Epithelial cell of proximal tubule (primary cell): ENCODE results near the gene CBFB. TPM values are rescaled to one million over a fixed set of nuclear protein-coding genes. Genes with fewer than 3 reads are reported as not detected.

Source experiments
- DNase-seq: peaks from one replicate; pipeline ENCODE4 v3.0.0-alpha.2; 2011; ENCODE audit warnings: low read depth
- H3K4me3 ChIP-seq: 2 replicates; pipeline ENCODE4 v1.5.1; 2011; ENCODE audit warnings: low read depth, mild to moderate bottlenecking, low read length
- CTCF ChIP-seq: conservative IDR thresholded peaks from 2 replicates; pipeline ENCODE4 v1.5.1; 2012; ENCODE audit warnings: low read depth, mild to moderate bottlenecking, low read length
- total RNA-seq: library from RNA; depleted of rRNA; stranded (reverse); fragments of >200 nt; gene quantifications from 2 replicates; pipeline ENCODE4 v1.2.3, GENCODE V29; 2015

CBFB gene
- total RNA-seq, 1 donor from 2014 or later, result 178 TPM

GRCh38 chr16:67142342-67142741, 113.4 kb downstream of the CBFB start:
- H3K4me3 ChIP-seq, result no peak overlapping the region
- no peak for TF ChIP-seq CTCF
- DNase-seq, result no peak

- DNase-seq, result no peak
- no peak for TF ChIP-seq CTCF
- H3K4me3 ChIP-seq, result no peak overlapping the region
Observed at GRCh38 chr16:67144943-67145342, 116.0 kb downstream of the CBFB start.

DNA sequence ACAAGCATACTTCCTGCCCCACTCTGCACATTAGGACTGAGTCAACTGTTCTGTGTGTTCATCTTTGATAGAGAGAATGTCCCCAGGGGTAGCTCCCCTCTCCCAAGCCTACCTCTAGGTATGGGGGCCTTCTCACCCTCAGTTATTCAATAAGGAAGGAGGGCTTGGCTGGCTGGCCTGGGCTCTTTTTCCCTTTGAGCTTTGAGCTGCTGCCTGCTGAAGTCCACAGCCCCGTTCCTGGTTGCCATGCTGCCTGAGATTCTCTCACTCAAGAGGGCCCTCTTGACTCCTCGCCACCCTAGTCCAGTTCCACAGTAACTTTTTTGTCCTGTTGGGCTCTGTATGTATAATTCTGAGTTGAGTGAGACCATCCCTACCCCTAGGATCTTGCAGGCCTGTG, 116.8 kb downstream of the CBFB start:
- H3K4me3 ChIP-seq, result no peak overlapping the region
- TF ChIP-seq CTCF, result no peak
- no peak for DNase-seq

DNA sequence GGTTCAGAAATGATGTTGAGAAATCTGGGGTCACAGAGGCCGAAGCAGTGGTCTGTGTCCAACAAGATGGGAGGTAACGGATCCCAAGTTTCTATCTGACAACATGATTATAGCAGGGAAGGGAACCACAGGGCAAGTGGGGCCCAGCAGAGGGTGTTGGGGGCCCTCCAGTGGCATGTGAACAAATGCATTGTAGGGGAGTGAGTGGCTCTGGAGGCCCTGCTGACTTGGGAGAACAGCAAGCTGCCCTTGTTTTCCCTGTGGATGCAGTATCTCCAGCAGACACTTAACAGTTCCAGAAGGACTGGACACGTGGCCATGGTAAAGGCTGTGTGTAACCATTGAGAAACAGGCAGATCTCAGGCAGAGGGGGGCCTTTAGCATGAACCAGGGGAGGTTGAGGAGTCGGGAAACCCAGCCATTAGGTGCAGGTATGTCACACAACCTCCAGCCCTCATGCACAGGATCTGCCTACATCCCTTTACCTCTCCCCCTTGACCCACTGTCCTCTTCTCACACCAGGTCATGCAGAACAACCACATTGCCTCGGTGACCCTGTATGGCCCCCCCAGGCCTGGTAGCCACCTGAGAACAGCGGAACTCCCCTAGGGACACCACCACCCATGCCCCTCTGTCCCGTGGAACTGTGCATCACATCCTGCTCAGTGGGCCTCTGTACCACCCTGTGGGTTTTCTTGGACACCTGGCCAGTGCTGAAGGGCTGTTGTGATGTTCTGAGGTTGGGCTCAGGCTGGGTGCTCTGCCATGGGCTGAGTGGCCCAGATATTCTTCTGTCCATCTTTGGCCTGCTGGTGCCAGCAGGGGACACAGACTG, 117.8 kb downstream of the CBFB start:
- TF ChIP-seq CTCF, result peak; percentile 21
- no peak for DNase-seq
- H3K4me3 ChIP-seq, result no peak overlapping the region

- no peak for TF ChIP-seq CTCF
- no peak for DNase-seq
- H3K4me3 ChIP-seq, result no peak overlapping the region
Observed at GRCh38 chr16:67147437-67148140, 118.6 kb downstream of the CBFB start.

DNA sequence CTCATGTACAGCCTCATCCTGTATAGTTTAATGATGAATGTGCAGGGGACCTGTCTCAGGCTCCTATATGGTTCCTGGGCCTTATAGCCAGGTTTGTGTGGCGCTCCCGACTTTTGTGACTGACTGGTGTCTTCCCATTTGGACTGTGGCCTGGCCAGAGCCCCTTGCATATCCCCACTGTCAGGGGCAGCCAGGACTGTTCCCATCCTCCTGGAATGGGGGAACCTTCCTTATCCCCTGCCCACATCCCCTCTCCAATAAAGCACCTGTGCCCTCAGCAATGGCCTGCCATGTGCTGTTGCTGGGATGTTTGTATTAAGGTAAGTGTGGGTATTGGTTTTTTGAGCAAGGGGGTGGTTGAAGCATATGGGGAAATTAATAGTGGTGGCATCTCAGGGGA, 119.3 kb downstream of the CBFB start:
- no peak for TF ChIP-seq CTCF
- DNase-seq, result no peak
- H3K4me3 ChIP-seq, result no peak overlapping the region
